Measurements from ENCODE around the gene PF4V1. TPM values are rescaled to one million over a fixed set of nuclear protein-coding genes. Genes with fewer than 3 reads are reported as not detected.

The PF4V1 gene
- total RNA-seq, 2 donors from 2014 or later = not detected

DNA sequence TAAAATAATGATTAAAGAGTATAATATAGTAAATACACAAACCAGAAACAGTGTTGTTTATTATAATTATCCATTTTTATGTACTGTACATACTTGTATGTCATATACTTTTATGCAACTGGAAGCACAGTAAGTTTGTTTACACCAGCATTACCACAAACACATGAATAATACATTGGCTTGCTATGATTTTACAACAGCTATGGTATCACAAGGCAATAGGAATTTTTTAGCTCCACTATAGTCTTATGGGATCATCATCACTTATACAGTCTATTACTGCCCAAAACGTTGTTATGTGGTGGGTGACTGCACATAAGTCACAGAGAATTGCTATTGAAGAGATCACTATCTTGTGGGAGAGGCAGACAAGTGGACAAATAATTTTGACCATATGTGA lies 1.8 kb upstream of the PF4V1 start:
- H3K27me3 ChIP-seq (replicated peaks; ENCODE audit: insufficient read depth) = no peaks in the 10 kb centered on the region
- H3K9me3 ChIP-seq = no peaks in the 10 kb centered on the region
- H3K4me3 ChIP-seq = no peak overlapping the region
- DNase-seq (ENCODE audit: low spot score) (no peak), ATAC-seq (ENCODE audit: insufficient number of reproducible peaks, low FRiP score, low read depth) (no peak)
- H3K27ac ChIP-seq = no peak overlapping the region
- H3K36me3 ChIP-seq = no peaks in the 10 kb centered on the region
- TF ChIP-seq, protein P1, sequence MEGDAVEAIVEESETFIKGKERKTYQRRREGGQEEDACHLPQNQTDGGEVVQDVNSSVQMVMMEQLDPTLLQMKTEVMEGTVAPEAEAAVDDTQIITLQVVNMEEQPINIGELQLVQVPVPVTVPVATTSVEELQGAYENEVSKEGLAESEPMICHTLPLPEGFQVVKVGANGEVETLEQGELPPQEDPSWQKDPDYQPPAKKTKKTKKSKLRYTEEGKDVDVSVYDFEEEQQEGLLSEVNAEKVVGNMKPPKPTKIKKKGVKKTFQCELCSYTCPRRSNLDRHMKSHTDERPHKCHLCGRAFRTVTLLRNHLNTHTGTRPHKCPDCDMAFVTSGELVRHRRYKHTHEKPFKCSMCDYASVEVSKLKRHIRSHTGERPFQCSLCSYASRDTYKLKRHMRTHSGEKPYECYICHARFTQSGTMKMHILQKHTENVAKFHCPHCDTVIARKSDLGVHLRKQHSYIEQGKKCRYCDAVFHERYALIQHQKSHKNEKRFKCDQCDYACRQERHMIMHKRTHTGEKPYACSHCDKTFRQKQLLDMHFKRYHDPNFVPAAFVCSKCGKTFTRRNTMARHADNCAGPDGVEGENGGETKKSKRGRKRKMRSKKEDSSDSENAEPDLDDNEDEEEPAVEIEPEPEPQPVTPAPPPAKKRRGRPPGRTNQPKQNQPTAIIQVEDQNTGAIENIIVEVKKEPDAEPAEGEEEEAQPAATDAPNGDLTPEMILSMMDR (IDR thresholded peaks at IDR 0.05) = no peak
- peaks cover 2 to 22% of the 10 kb centered on the region in 2 donors for H3K4me1 ChIP-seq (ENCODE audit: control insufficient read depth in 1 of 2, low read depth in 2 of 2)

DNA sequence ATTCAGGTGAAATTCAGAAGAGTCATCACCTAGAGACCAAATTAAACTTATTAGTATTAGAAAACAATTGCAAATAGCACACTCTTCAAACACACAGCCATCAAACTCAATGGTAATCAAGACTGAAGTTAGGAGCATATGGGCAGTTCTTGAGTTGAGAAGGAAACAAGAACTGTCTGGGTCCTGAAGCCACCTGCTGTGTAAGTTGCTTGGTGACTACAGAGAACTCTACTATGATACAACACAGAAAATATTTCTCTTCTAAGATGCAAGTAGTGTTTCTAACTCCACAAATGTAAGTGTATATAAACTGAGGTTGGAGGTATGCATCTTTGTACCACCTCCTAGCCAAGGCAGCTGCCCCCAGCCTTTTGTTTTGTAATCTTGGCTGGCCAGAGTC lies 325 bp upstream of the PF4V1 start:
- ATAC-seq (ENCODE audit: insufficient number of reproducible peaks, low FRiP score, low read depth) = no peak
- Histone ChIP-seq H3K36me3 (no peaks in the 10 kb centered on the region), H3K4me3 (peak overlapping the region; percentile 60), H3K9me3 (no peaks in the 10 kb centered on the region), H3K27me3 (replicated peaks; ENCODE audit: insufficient read depth) (no peaks in the 10 kb centered on the region), H3K4me1 (ENCODE audit: control insufficient read depth in 1 of 2, low read depth in 2 of 2) (peaks cover 4 to 23% of the 10 kb centered on the region in 2 donors), H3K27ac (no peak overlapping the region)
- TF ChIP-seq, protein P1 (IDR thresholded peaks at IDR 0.05) = no peak
- no peak for DNase-seq (ENCODE audit: low spot score)

DNA sequence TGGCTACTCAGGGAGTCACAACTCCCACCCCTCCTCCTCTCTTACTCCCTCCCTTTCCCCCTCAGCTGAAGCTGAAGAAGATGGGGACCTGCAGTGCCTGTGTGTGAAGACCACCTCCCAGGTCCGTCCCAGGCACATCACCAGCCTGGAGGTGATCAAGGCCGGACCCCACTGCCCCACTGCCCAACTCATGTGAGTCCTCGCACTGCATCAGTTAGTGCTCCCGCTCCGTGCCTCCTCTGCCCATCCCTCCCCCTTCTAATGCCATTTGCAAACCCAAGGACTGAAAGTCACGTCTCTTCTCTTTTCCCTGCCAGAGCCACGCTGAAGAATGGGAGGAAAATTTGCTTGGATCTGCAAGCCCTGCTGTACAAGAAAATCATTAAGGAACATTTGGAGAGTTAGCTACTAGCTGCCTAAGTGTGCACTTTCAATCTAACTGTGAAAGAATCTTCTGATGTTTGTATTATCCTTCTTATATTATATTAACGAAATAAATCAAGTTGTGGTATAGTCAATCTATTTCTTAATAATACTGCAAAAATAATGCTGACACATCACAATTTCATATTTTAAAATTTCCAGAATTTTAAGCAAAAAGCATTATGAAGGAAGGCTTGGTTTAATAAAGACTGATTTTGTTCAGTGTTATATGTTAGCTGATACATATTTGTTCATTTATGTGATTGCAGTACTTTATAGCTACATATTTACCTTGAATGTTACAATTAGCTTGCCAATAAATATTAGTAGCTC lies 800 bp downstream of the PF4V1 start:
- peaks cover 4 to 23% of the 10 kb centered on the region in 2 donors for H3K4me1 ChIP-seq (ENCODE audit: control insufficient read depth in 1 of 2, low read depth in 2 of 2)
- no peaks in the 10 kb centered on the region for H3K9me3 ChIP-seq
- no peaks in the 10 kb centered on the region for H3K27me3 ChIP-seq (replicated peaks; ENCODE audit: insufficient read depth)
- TF ChIP-seq, protein P1 (IDR thresholded peaks at IDR 0.05) = no peak
- H3K4me3 ChIP-seq = peak overlapping the region; percentile 60
- DNase-seq (ENCODE audit: low spot score) (no peak), ATAC-seq (ENCODE audit: insufficient number of reproducible peaks, low FRiP score, low read depth) (no peak)
- no peak overlapping the region for H3K27ac ChIP-seq
- no peaks in the 10 kb centered on the region for H3K36me3 ChIP-seq

DNA sequence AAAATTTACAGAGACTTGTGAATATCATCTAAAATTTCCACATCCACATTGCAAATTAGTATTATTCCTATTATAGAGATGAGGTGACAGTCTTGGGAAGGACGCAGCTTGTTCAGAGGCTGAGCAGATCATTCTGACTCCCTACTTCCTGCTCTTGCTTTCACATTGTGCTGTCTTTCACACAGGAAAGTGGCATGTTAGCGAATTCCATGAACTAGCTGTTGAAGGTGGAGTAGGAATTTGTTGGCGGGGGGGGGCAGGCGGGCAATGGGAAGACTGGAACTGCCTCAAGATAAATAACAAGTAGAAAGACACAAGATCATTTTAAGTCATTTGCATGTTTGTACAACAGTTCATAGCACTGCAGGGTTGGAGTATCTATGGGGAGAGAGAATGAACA lies 2.3 kb downstream of the PF4V1 start:
- no peak for ATAC-seq (ENCODE audit: insufficient number of reproducible peaks, low FRiP score, low read depth)
- H3K4me3 ChIP-seq = no peak overlapping the region
- TF ChIP-seq, protein P1 (IDR thresholded peaks at IDR 0.05) = no peak

DNA sequence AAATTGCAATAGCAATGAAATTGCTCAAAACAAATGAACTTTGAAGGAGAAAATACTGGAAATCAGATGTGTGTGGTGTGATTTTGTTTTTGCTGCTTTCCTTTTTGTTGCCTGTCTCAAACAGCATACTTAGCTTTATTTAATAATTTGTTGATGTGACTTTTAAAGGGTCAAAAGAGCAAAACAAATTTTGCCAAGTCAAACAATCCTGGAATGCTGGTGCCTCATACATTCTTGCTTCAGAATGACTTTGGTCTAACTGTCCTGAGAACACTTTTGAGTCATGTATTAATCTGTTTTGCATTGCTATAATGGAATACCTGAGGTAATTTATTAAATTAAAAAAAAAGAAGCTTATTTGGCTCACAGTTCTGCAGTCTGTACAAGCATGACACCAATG lies 3.4 kb downstream of the PF4V1 start:
- Histone ChIP-seq H3K4me1 (ENCODE audit: control insufficient read depth in 1 of 2, low read depth in 2 of 2) (peaks cover 4 to 23% of the 10 kb centered on the region in 2 donors), H3K9me3 (no peaks in the 10 kb centered on the region), H3K4me3 (no peak overlapping the region), H3K36me3 (no peaks in the 10 kb centered on the region), H3K27me3 (replicated peaks; ENCODE audit: insufficient read depth) (no peaks in the 10 kb centered on the region), H3K27ac (no peak overlapping the region)
- DNase-seq (ENCODE audit: low spot score) (no peak), ATAC-seq (ENCODE audit: insufficient number of reproducible peaks, low FRiP score, low read depth) (no peak)
- TF ChIP-seq, protein P1 (IDR thresholded peaks at IDR 0.05) = no peak

More for the DNA sequence above, 2.3 kb downstream of the PF4V1 start:
- no peak for DNase-seq (ENCODE audit: low spot score)
- Histone ChIP-seq H3K27ac (no peak overlapping the region), H3K27me3 (replicated peaks; ENCODE audit: insufficient read depth) (no peaks in the 10 kb centered on the region), H3K4me1 (ENCODE audit: control insufficient read depth in 1 of 2, low read depth in 2 of 2) (peaks cover 4 to 23% of the 10 kb centered on the region in 2 donors), H3K36me3 (no peaks in the 10 kb centered on the region), H3K9me3 (no peaks in the 10 kb centered on the region)

Measured in thoracic aorta (tissue), 2 donors.